DND-41 (cell line): Measurements from ENCODE around the gene CPT1C.
A peak's percentile ranks its signal among the peaks of the same experiment; 100 is the strongest.

Experiments
- ATAC-seq: fragments of 200-7000 bp; cut with Tn5 transposase; 3 replicates; pipeline ENCODE4 v1.9.1; 2021; ENCODE audit warnings: low read depth; ENCODE audit not compliant: insufficient read depth
- DNase-seq: peaks from one replicate; pipeline ENCODE4 v3.0.0-alpha.2; 2020
- H2AFZ ChIP-seq: 2 replicates; pipeline ENCODE4 v1.6.0; 2012; ENCODE audit warnings: low read depth, low read length
- H3K27ac ChIP-seq: 2 replicates; pipeline ENCODE4 v1.5.1; 2012; ENCODE audit warnings: low read length, inconsistent platforms
- H3K27me3 ChIP-seq: fragments of 200-600 bp; sonication (generic); 2 replicates; pipeline ENCODE4 v1.6.0; 2012; ENCODE audit warnings: low read length, mild to moderate bottlenecking, inconsistent platforms; ENCODE audit not compliant: insufficient read depth, poor library complexity
- H3K36me3 ChIP-seq: 2 replicates; pipeline ENCODE4 v1.5.1; 2012; ENCODE audit warnings: low read length, inconsistent platforms; ENCODE audit not compliant: insufficient read depth
- H3K4me1 ChIP-seq: 2 replicates; pipeline ENCODE4 v1.5.1; 2012; ENCODE audit warnings: mild to moderate bottlenecking, low read length; ENCODE audit not compliant: insufficient read depth
- H3K4me2 ChIP-seq: 2 replicates; pipeline ENCODE4 v1.6.0; 2012; ENCODE audit warnings: mild to moderate bottlenecking, moderate library complexity, low read length, inconsistent platforms; ENCODE audit not compliant: insufficient read depth
- H3K4me3 ChIP-seq, 2 experiments: fragments of 200-600 bp in 1 of 2; shearing (Covaris generic) in 1 of 2; 2 replicates each; pipeline ENCODE4 v1.5.1; 2012 to 2016; ENCODE audit warnings: inconsistent platforms in 2 of 2, low read length in 2 of 2, mild to moderate bottlenecking in 2 of 2, low read depth in 1 of 2, moderate library complexity in 1 of 2
- H3K79me2 ChIP-seq: 2 replicates; pipeline ENCODE4 v1.6.0; 2012; ENCODE audit warnings: low read length, inconsistent platforms; ENCODE audit not compliant: insufficient read depth
- H3K9ac ChIP-seq: 2 replicates; pipeline ENCODE4 v1.6.0; 2012; ENCODE audit warnings: low read depth, mild to moderate bottlenecking, inconsistent platforms, low read length, moderate library complexity
- H3K9me3 ChIP-seq: 2 replicates; pipeline ENCODE4 v1.5.1; 2012; ENCODE audit warnings: low read length, moderate library complexity, mild to moderate bottlenecking, inconsistent platforms; ENCODE audit not compliant: insufficient read depth, severe bottlenecking
- H4K20me1 ChIP-seq: 2 replicates; pipeline ENCODE4 v1.6.0; 2012; ENCODE audit warnings: low read length; ENCODE audit not compliant: insufficient read depth
- CTCF ChIP-seq: IDR thresholded peaks from 2 replicates; pipeline ENCODE4 v1.5.1; 2012; ENCODE audit warnings: borderline replicate concordance, low read length, moderate library complexity, mild to moderate bottlenecking; ENCODE audit not compliant: poor library complexity, severe bottlenecking; ENCODE audit errors: extremely low read depth
- EZH2 ChIP-seq: IDR thresholded peaks from 3 replicates; pipeline ENCODE4 v1.6.1; 2012; ENCODE audit warnings: borderline replicate concordance, low read depth, mild to moderate bottlenecking, moderate library complexity, low read length, inconsistent platforms; ENCODE audit not compliant: severe bottlenecking

The CPT1C gene

GRCh38 chr19:49663224-49663623, 27.7 kb upstream of the CPT1C start:
- peaks cover 46% of the 10 kb centered on the region for H4K20me1 ChIP-seq
- peak overlapping the region in 1 of 2 experiments; percentile 81; a peak in 2 of 4 replicates for H3K4me3 ChIP-seq
- no peaks in the 10 kb centered on the region for H3K9me3 ChIP-seq
- H3K4me2 ChIP-seq = peak overlapping the region; percentile 94
- H3K79me2 ChIP-seq = peaks cover 56% of the 10 kb centered on the region
- no peak for TF ChIP-seq CTCF
- TF ChIP-seq EZH2 = no peak
- peaks cover 59% of the 10 kb centered on the region for H3K36me3 ChIP-seq
- ATAC-seq (no peak), DNase-seq (no peak)
- H2AFZ ChIP-seq = no peak overlapping the region
- peak overlapping the region; percentile 72 for H3K9ac ChIP-seq
- no peaks in the 10 kb centered on the region for H3K27me3 ChIP-seq
- H3K4me1 ChIP-seq = peaks cover 36% of the 10 kb centered on the region
- H3K27ac ChIP-seq = no peak overlapping the region; the same call in 1 of the 2 replicates

GRCh38 chr19:49664171-49665035, 26.5 kb upstream of the CPT1C start:
- DNase-seq = peak; percentile 91
- peaks cover 36% of the 10 kb centered on the region for H3K4me1 ChIP-seq
- peaks cover 53% of the 10 kb centered on the region for H3K36me3 ChIP-seq

GRCh38 chr19:49665036-49665350, 25.9 kb upstream of the CPT1C start:
- peak overlapping the region; percentile 94 for H3K4me2 ChIP-seq
- peaks cover 36% of the 10 kb centered on the region for H3K4me1 ChIP-seq
- no peak for TF ChIP-seq CTCF
- TF ChIP-seq EZH2 = no peak
- peak overlapping the region; percentile 72 for H3K9ac ChIP-seq
- peak overlapping the region; percentile 76 for H3K27ac ChIP-seq
- H3K27me3 ChIP-seq = no peaks in the 10 kb centered on the region
- H3K36me3 ChIP-seq = peaks cover 47% of the 10 kb centered on the region
- ATAC-seq (no peak), DNase-seq (no peak)
- no peaks in the 10 kb centered on the region for H3K9me3 ChIP-seq
- H4K20me1 ChIP-seq = peaks cover 31% of the 10 kb centered on the region
- peak overlapping the region; percentile 82 for H2AFZ ChIP-seq
- H3K79me2 ChIP-seq = peaks cover 56% of the 10 kb centered on the region
- H3K4me3 ChIP-seq = peak overlapping the region; percentile 53 to 81

More at GRCh38 chr19:49664171-49665035, 26.5 kb upstream of the CPT1C start:
- no peaks in the 10 kb centered on the region for H3K27me3 ChIP-seq
- H4K20me1 ChIP-seq = peaks cover 36% of the 10 kb centered on the region
- peak overlapping the region; percentile 53 to 81 for H3K4me3 ChIP-seq
- H3K79me2 ChIP-seq = peaks cover 56% of the 10 kb centered on the region
- peak; percentile 70 for ATAC-seq
- H3K27ac ChIP-seq = peak overlapping the region; percentile 76
- no peaks in the 10 kb centered on the region for H3K9me3 ChIP-seq
- H3K4me2 ChIP-seq = peak overlapping the region; percentile 94
- no peak for TF ChIP-seq EZH2
- peak; percentile 23 for TF ChIP-seq CTCF
- peak overlapping the region; percentile 72 for H3K9ac ChIP-seq
- H2AFZ ChIP-seq = peak overlapping the region; percentile 72
